ENCODE results near the gene TGIF1. TPM values are rescaled to one million over a fixed set of nuclear protein-coding genes. Genes with fewer than 3 reads are reported as not detected.

TGIF1 gene
- total and polyA plus RNA-seq, 10 of the 15 experiments (the other 5 are each of a cell fraction or from before 2014, with no cell fraction given), result 1.8 to 8.5 (median 6.4) TPM

- H3K9ac ChIP-seq (ENCODE audit: control insufficient read depth, insufficient read depth, low read length), result no peak overlapping the region
- no peaks in the 10 kb centered on the region for H3K36me3 ChIP-seq (ENCODE audit: control insufficient read depth in 2 of 2, insufficient read depth in 2 of 2, low read length in 1 of 2)
- no peaks in the 10 kb centered on the region for H3K27me3 ChIP-seq (replicated peaks in 1 of 2; ENCODE audit: control insufficient read depth in 2 of 2, insufficient read depth in 2 of 2, low read length in 1 of 2)
- in situ Hi-C loops (cut with MboI), result no loop called here
- FAIRE-seq (peak; percentile 57), DNase-seq (ENCODE audit: low read depth, low spot score) (no peak), ATAC-seq (peak; percentile 96)
- intact Hi-C loops (cut with micrococcal nuclease; ENCODE audit: unreplicated experiment), result no loop called here
- H4K20me1 ChIP-seq (ENCODE audit: control insufficient read depth, insufficient read depth), result no peaks in the 10 kb centered on the region
- ChIA-PET POLR2A (interaction anchor here (0.7 to 1.2 kb wide), 3 partner anchors 13 to 36 kb away, joined by 3 to 4 read pairs (median 3); no protein-coding TSS in a partner anchor), CTCF (interaction anchor here (1.0 to 3.3 kb wide), 7 partner anchors 10 to 113 kb away, joined by 3 to 25 read pairs (median 11); no protein-coding TSS in a partner anchor), SMC1A (ENCODE audit: uncharacterized antibody, unreplicated experiment) (interaction anchor here (0.6 to 3.0 kb wide), 15 partner anchors 9 to 194 kb away, joined by 3 to 16 read pairs (median 4); no protein-coding TSS in a partner anchor), RAD21 (ENCODE audit: unreplicated experiment) (interaction anchor here (0.7 to 1.9 kb wide), 8 partner anchors 11 to 113 kb away, joined by 3 to 11 read pairs (median 6); no protein-coding TSS in a partner anchor)
- no peak overlapping the region for H3K27ac ChIP-seq (ENCODE audit: control insufficient read depth, insufficient read depth)
- no peak overlapping the region for H3K4me2 ChIP-seq (ENCODE audit: control insufficient read depth, insufficient read depth)
- no peaks in the 10 kb centered on the region for H3K79me2 ChIP-seq (ENCODE audit: control insufficient read depth, insufficient read depth, low read length)
- H3K9me3 ChIP-seq (replicated peaks; ENCODE audit: control insufficient read depth, insufficient read depth, low read length), result no peaks in the 10 kb centered on the region; the same call in 2 of the 3 replicates
- H3K4me1 ChIP-seq (ENCODE audit: control insufficient read depth, insufficient read depth, low read length), result no peaks in the 10 kb centered on the region
- 32% methylated on average over 18 of the region's 18 CpGs for WGBS (ENCODE audit: insufficient coverage, insufficient replicate concordance, low lambda C conversion rate, missing lambda C conversion rate)
- H2AFZ ChIP-seq (ENCODE audit: control insufficient read depth, low read depth, low read length), result no peak overlapping the region
- BruUV-seq (replicated peaks), result no TSS peak
- no peak overlapping the region for H3K4me3 ChIP-seq
- TF ChIP-seq CHD4 (IDR thresholded peaks at IDR 0.05) (no peak), MTA2 (IDR thresholded peaks at IDR 0.05; ENCODE audit: low read depth) (peak; percentile 70), FOXK2 (IDR thresholded peaks at IDR 0.05) (no peak), TAF1 (IDR thresholded peaks at IDR 0.05; ENCODE audit: borderline replicate concordance, low read depth, low read length) (no peak), BCL11A (IDR thresholded peaks at IDR 0.05; ENCODE audit: low read depth, low read length) (peak; percentile 60; the same call in 1 of the 2 replicates), YY1 (IDR thresholded peaks at IDR 0.05; ENCODE audit: low read depth, low read length) (no peak), ZBTB33 (IDR thresholded peaks at IDR 0.05) (no peak), PML (IDR thresholded peaks at IDR 0.05; ENCODE audit: low read length) (no peak), IKZF2 (IDR thresholded peaks at IDR 0.05) (peak; percentile 47 to 57; a peak in 2 of 4 replicates), SMAD1 (IDR thresholded peaks at IDR 0.05; ENCODE audit: low read depth, partially characterized antibody) (peak; percentile 71), IRF4 (IDR thresholded peaks at IDR 0.05; ENCODE audit: low read depth, low read length) (peak; percentile 82), BHLHE40 (IDR thresholded peaks at IDR 0.05; ENCODE audit: borderline replicate concordance in 1 of 2, low read depth in 2 of 2, low read length in 1 of 2) (peak in 1 of 2 experiments; percentile 11; a peak in 1 of 4 replicates), IKZF1 (conservative IDR thresholded peaks at IDR 0.05) (peak; percentile 68), ZSCAN29 (IDR thresholded peaks at IDR 0.05) (no peak), DPF2 (IDR thresholded peaks at IDR 0.05) (peak; percentile 78), SKIL (IDR thresholded peaks at IDR 0.05; ENCODE audit: low read depth, poor library complexity, severe bottlenecking) (peak; percentile 64), HCFC1 (IDR thresholded peaks at IDR 0.05; ENCODE audit: low read length) (no peak), NFIC (IDR thresholded peaks at IDR 0.05; ENCODE audit: low read depth, low read length) (peak; percentile 48; the same call in 1 of the 2 replicates), NR2F1 (conservative IDR thresholded peaks at IDR 0.05) (peak; percentile 73), RELA (IDR thresholded peaks at IDR 0.05; ENCODE audit: borderline replicate concordance, partially characterized antibody) (peak; percentile 6), EP300 (IDR thresholded peaks at IDR 0.05; ENCODE audit: borderline replicate concordance in 1 of 2, control insufficient read depth in 1 of 2, low read depth in 2 of 2, low read length in 2 of 2) (peak in 1 of 2 experiments; percentile 56; a peak in 1 of 4 replicates)
Observed at GRCh38 chr18:3472681-3473544, 22.9 kb downstream of the TGIF1 start.

Data from GM12878 (cell line).